Inflammatory macrophage treated with lipopolysaccharide for 1 hour (primary cell): ENCODE data around the gene HPN.

Source experiments
- DNase-seq, 2 donors: peaks; one replicate each; pipeline ENCODE4 v3.0.0-alpha.2; 2020 to 2022

Gene HPN

DNA sequence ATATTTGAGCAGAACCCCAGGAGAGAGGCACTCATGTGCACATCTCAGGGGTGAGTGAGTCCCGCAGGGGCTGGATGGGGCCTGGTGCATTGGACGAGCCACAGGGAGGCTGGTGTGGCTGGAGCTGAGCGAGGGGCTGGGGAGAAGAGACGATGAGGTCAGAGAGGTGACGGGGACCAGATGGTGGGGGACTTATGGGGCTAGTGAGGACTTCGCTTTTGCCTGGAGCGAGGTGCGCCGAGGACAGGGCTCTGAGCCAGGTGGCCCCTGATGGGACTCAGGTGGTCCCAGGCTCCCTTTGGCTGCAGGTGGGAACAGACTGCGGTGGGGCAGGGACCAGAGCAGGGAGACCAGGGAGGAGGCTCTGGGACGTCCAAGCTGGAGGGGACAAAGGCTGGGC lies 67.2 kb downstream of the HPN start:
- no peak for DNase-seq

DNA sequence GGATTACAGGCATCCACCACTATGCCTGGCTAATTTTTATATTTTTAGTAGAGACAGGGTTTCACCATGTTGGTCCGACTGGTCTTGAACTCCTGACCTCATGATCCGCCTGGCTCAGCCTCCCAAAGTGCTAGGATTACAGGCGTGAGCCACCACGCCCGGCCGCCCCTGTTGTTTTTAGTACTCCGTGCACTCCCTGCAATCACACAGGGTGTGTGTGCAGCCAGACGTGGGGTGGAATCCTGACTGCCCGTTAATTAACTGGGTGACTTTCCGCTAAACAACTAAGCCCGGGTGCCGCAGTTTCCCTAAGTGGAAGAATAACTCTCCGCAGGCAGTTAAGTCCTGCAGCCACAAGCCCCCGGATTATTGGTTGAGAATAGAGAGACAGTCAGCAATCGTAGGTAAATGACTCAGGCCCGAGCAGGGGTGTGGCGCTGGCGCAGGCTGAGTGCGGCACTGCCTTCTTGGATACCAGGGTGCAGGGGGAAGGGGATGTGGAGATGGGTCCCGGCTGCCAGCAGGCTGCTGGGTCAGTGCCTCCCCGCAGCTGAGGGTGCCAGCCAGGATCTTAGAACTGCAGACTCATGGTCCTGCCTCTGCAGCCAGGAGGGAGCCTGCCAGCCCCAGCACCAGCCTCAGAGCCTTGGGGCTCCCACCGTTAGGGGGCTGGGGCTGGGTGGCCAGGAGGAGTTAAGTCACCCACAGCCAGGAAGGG lies 68.0 kb downstream of the HPN start:
- no peak for DNase-seq

- DNase-seq: no peak
Measured at GRCh38 chr19:35110974-35111373, 69.5 kb downstream of the HPN start.

- DNase-seq: peak in 1 of 2 donors; percentile 25
Measured at GRCh38 chr19:35112995-35113688, 71.6 kb downstream of the HPN start.

DNA sequence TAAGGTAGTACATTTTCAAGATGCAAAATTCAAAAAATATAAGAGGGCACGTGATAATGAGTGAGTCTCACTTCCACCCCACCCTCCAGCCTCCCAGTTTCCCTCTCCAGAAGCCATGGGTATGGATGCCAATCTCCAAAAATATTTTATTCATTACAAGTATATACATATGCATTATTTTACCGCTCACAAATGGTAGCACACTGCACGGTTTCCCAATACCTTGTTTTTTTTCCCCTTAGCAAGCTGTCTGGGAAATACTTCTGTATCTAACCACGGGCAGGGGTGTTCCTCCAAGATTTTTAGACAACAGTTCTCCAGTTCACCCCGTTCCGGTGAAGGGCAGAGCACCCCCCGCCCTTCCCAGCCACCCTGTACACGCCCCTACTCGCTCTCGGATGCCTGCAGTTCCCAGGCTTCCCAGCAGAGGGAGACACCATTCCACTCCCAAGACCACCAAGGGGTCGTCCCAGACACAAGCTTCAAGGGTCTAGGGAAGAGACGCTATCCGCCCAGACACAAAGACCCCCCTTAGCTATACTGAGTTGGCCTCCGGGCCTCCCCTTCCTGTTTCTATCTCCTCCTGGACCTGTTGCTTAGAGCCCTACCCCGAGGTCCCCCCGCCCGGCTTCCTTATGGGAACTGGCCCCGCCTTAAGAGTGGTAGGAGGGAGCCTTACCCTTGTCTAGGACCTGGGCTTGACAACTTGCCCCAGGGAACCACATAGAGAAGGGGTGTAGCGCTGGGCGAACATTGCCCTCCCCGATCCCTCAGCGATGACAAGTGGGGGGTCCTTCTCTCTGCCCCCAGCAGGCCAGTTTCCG lies 73.0 kb downstream of the HPN start:
- DNase-seq: peak in 1 of 2 donors; percentile 70

DNA sequence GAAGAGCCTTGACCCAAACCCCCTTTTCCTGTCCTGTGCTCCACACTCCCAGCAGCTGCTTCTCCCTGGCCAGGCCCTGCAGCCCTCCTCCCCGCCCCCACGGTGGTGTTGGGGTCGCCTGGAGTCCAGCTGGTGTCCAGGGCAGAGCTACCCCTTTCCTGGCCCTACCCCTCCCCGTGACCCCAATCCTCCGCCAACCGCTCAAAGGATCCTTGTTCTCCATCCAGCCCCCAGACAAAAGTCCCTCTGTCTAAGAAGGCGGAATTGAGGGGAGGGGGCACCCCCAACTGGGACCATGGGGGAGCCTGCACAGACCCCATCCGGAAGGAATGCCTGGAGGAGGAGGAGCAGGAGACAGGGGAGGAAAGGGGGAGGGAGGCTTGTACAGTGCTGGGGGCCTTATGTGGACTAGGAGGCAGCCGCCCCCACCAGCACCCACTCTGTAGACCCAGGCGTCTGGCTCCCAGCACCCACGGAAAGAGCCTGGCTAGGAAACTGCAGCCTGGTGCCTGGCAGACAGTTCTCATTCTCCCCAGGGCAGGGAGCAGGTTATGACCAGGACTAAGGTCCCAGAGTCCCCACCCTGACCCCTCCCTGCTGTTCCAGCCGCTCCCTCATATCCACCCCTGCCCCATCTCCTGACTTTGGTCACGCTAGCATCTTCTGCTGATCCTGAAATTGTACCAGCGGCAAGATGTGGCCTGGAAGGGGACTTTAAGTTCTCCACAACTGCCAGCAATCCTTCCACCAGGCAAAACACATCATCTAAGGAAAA lies 73.8 kb downstream of the HPN start, which contains the start of gene FXYD3:
Gene FXYD3, plus strand, starts transcription at position 647 of the 775 bp plus-strand sequence. CDS start 3,554 bp downstream, outside the sequence.
- no peak for DNase-seq
